Liver (tissue), 9 donors: ENCODE results near the gene CAPRIN1. TPM values are rescaled to one million over a fixed set of nuclear protein-coding genes. Genes with fewer than 3 reads are reported as not detected.

Experiments
- DNase-seq: peaks from one replicate; pipeline ENCODE4 v3.0.0-alpha.2; 2017; ENCODE audit warnings: low spot score
- H3K27ac ChIP-seq, 2 donors: one replicate each; pipeline ENCODE4 v1.7.0; 2013; ENCODE audit warnings: inconsistent platforms in 2 of 2, low read length in 2 of 2, control low read depth in 1 of 2, low read depth in 1 of 2, mild to moderate bottlenecking in 1 of 2
- H3K27me3 ChIP-seq, 4 donors: one replicate each; pipeline versions ENCODE4 v1.6.1 to v1.7.0; 2013; ENCODE audit warnings: low read length in 3 of 4, inconsistent platforms in 1 of 4, mild to moderate bottlenecking in 1 of 4, moderate library complexity in 1 of 4; ENCODE audit not compliant: control insufficient read depth in 4 of 4, insufficient read depth in 4 of 4
- H3K36me3 ChIP-seq, 4 donors: one replicate each; pipeline versions ENCODE4 v1.6.1 to v1.7.0; 2013; ENCODE audit warnings: low read length in 3 of 4, mild to moderate bottlenecking in 3 of 4, low read depth in 1 of 4, moderate library complexity in 1 of 4; ENCODE audit not compliant: control insufficient read depth in 4 of 4, insufficient read depth in 3 of 4
- H3K4me1 ChIP-seq, 4 donors: one replicate each; pipeline versions ENCODE4 v1.6.1 to v1.7.0; 2013; ENCODE audit warnings: low read length in 3 of 4, mild to moderate bottlenecking in 3 of 4, moderate library complexity in 1 of 4; ENCODE audit not compliant: control insufficient read depth in 4 of 4, insufficient read depth in 4 of 4
- H3K4me3 ChIP-seq, 3 donors: one replicate each; pipeline versions ENCODE4 v1.6.1 to v1.7.0; 2013; ENCODE audit warnings: low read length in 3 of 3, control low read depth in 1 of 3, low read depth in 1 of 3, mild to moderate bottlenecking in 1 of 3
- H3K9ac ChIP-seq, 2 donors: one replicate each; pipeline ENCODE4 v1.7.0; 2013; ENCODE audit warnings: low read length in 2 of 2, mild to moderate bottlenecking in 2 of 2, moderate library complexity in 2 of 2, control low read depth in 1 of 2, low read depth in 1 of 2
- H3K9me3 ChIP-seq, 4 donors: one replicate each; pipeline versions ENCODE4 v1.6.1 to v1.7.0; 2013; ENCODE audit warnings: low read length in 3 of 4; ENCODE audit not compliant: control insufficient read depth in 4 of 4
- EGR1 ChIP-seq, 2 donors: IDR thresholded peaks; 2 replicates each; pipeline ENCODE4 v1.6.1; 2016 to 2018; ENCODE audit warnings: antibody characterized with exemption in 2 of 2, low read depth in 2 of 2
- FOXA1 ChIP-seq: IDR thresholded peaks from 2 replicates; pipeline ENCODE4 v1.6.1; 2016; ENCODE audit warnings: antibody characterized with exemption
- JUND ChIP-seq, 2 donors: IDR thresholded peaks; 2 replicates each; pipeline ENCODE4 v1.6.1; 2016; ENCODE audit warnings: antibody characterized with exemption in 2 of 2
- MAX ChIP-seq: IDR thresholded peaks from 2 replicates; pipeline ENCODE4 v1.6.1; 2016; ENCODE audit warnings: antibody characterized with exemption
- RAD21 ChIP-seq, 2 donors: IDR thresholded peaks; 2 replicates each; pipeline ENCODE4 v1.6.1; 2016; ENCODE audit warnings: antibody characterized with exemption in 2 of 2, mild to moderate bottlenecking in 2 of 2
- SP1 ChIP-seq: IDR thresholded peaks from 2 replicates; pipeline ENCODE4 v1.6.1; 2018; ENCODE audit warnings: antibody characterized with exemption, mild to moderate bottlenecking
- WGBS: extraction: QIAGEN DNeasy Blood & Tissue Kit; methylation state at CpG from one replicate; pipeline ENCODE4 v1.1.7; 2013; 5-methylcytosine and 5-hydroxymethylcytosine counted together
- polyA plus RNA-seq, 2 donors: library from polyadenylated mRNA; stranded (reverse) in 1 of 2; unstranded in 1 of 2; fragments of 200-250 nt in 1 of 2; fragments of >200 nt in 1 of 2; fragmentation: Nextera tagmentation in 1 of 2; extraction: Ambion mirVana in 1 of 2; gene quantifications; one replicate each; pipeline versions ENCODE4 v1.2.1 to v1.2.3, GENCODE V29; 2013 to 2015
- total RNA-seq, 2 donors: library from RNA; depleted of rRNA; stranded (reverse); fragments of >200 nt; gene quantifications; one replicate each; pipeline ENCODE4 v1.2.3, GENCODE V29; 2014
- TF ChIP-seq, protein P1 (sequence below): IDR thresholded peaks from 2 replicates; pipeline ENCODE4 v1.6.1; 2016; ENCODE audit warnings: antibody characterized with exemption, mild to moderate bottlenecking
- TF ChIP-seq, protein P2 (sequence below): IDR thresholded peaks from 2 replicates; pipeline ENCODE4 v1.6.1; 2016; ENCODE audit warnings: antibody characterized with exemption
- donor health status: healthy.
- donor health status: healthy.
- donor health status: healthy.
- donor health status: healthy.
- donor health status: healthy.

CAPRIN1 gene
- total and polyA plus RNA-seq, 4 donors: 19.5 to 112 (median 56.5) TPM

DNA sequence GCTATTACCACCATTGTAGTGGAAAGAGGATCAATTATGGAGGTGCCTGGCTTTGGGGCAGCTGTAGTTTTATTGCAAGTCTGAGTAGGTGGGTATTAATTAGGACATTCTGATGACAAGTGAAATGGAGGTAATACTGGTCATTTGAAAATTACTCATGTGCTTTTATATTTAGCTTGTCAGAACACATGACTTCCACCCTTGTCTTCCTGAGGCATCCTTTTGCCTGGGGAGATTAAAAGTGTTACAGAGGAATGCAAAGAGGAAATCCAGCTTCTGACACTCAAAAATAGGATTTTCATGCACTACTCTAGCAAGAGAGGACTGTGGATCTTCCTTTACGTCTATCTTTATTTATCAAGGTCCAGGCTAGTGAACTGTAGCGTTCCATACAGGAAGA lies 44.7 kb upstream of the CAPRIN1 start (continued):
- TF ChIP-seq, protein P1, sequence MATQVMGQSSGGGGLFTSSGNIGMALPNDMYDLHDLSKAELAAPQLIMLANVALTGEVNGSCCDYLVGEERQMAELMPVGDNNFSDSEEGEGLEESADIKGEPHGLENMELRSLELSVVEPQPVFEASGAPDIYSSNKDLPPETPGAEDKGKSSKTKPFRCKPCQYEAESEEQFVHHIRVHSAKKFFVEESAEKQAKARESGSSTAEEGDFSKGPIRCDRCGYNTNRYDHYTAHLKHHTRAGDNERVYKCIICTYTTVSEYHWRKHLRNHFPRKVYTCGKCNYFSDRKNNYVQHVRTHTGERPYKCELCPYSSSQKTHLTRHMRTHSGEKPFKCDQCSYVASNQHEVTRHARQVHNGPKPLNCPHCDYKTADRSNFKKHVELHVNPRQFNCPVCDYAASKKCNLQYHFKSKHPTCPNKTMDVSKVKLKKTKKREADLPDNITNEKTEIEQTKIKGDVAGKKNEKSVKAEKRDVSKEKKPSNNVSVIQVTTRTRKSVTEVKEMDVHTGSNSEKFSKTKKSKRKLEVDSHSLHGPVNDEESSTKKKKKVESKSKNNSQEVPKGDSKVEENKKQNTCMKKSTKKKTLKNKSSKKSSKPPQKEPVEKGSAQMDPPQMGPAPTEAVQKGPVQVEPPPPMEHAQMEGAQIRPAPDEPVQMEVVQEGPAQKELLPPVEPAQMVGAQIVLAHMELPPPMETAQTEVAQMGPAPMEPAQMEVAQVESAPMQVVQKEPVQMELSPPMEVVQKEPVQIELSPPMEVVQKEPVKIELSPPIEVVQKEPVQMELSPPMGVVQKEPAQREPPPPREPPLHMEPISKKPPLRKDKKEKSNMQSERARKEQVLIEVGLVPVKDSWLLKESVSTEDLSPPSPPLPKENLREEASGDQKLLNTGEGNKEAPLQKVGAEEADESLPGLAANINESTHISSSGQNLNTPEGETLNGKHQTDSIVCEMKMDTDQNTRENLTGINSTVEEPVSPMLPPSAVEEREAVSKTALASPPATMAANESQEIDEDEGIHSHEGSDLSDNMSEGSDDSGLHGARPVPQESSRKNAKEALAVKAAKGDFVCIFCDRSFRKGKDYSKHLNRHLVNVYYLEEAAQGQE: no peak
- TF ChIP-seq SP1 (no peak), MAX (no peak)

- Histone ChIP-seq H3K4me3 (no peak overlapping the region), H3K27me3 (no peaks in the 10 kb centered on the region), H3K9me3 (no peaks in the 10 kb centered on the region), H3K36me3 (no peaks in the 10 kb centered on the region), H3K4me1 (no peaks in the 10 kb centered on the region), H3K27ac (no peak overlapping the region), H3K9ac (no peak overlapping the region)
- WGBS: 96% methylated on average over 1 of the region's 1 CpG
- no peak for DNase-seq
- TF ChIP-seq JUND (IDR thresholded peaks at IDR 0.05) (no peak), FOXA1 (no peak), SP1 (no peak), EGR1 (IDR thresholded peaks at IDR 0.05; ENCODE audit: low read depth in 2 of 2) (no peak), RAD21 (IDR thresholded peaks at IDR 0.05) (no peak)
- TF ChIP-seq, protein P2, sequence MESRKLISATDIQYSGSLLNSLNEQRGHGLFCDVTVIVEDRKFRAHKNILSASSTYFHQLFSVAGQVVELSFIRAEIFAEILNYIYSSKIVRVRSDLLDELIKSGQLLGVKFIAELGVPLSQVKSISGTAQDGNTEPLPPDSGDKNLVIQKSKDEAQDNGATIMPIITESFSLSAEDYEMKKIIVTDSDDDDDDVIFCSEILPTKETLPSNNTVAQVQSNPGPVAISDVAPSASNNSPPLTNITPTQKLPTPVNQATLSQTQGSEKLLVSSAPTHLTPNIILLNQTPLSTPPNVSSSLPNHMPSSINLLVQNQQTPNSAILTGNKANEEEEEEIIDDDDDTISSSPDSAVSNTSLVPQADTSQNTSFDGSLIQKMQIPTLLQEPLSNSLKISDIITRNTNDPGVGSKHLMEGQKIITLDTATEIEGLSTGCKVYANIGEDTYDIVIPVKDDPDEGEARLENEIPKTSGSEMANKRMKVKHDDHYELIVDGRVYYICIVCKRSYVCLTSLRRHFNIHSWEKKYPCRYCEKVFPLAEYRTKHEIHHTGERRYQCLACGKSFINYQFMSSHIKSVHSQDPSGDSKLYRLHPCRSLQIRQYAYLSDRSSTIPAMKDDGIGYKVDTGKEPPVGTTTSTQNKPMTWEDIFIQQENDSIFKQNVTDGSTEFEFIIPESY: no peak
- TF ChIP-seq, protein P1: no peak
These were observed 38.8 kb upstream of the CAPRIN1 start for GRCh38 chr11:34012734-34013133.

- Histone ChIP-seq H3K27ac (no peak overlapping the region), H3K9me3 (no peaks in the 10 kb centered on the region), H3K4me1 (no peaks in the 10 kb centered on the region), H3K36me3 (no peaks in the 10 kb centered on the region), H3K4me3 (no peak overlapping the region), H3K9ac (no peak overlapping the region), H3K27me3 (no peaks in the 10 kb centered on the region)
- 86% methylated on average over 4 of the region's 4 CpGs for WGBS
- TF ChIP-seq SP1: no peak
- no peak for DNase-seq
These were observed 37.5 kb upstream of the CAPRIN1 start for GRCh38 chr11:34013898-34014571.
